Naive thymus-derived CD8-positive, alpha-beta T cell (primary cell): ENCODE measurements around the gene ALOX12. TPM values are rescaled to one million over a fixed set of nuclear protein-coding genes. Genes with fewer than 3 reads are reported as not detected.
"Not testable (repeated sequence)": the region's sequence is repeated elsewhere in the genome, so short reads cannot be mapped to it uniquely, and the experiment has no call there.

ENCODE experiments used
- ATAC-seq, 2 donors: fragments of 150-1000 bp; cut with Tn5 transposase in 1 of 2; sonication (Bioruptor Pico), chemical (Tn5 transposase) in 1 of 2; 1 replicate in 1 of 2; 2 replicates in 1 of 2; pipeline ENCODE4 v1.10.0; 2021; ENCODE audit warnings: mild to moderate bottlenecking in 2 of 2, moderate library complexity in 2 of 2
- POLR2A ChIA-PET: fragments of 350-600 bp; sonication (Branson Sonifier 250); formaldehyde crosslinking; loops from one replicate; lab custom pipeline; 2021; ENCODE audit warnings: antibody characterized with exemption; lab: Charles Lee
- DNase-seq, 10 donors: peaks; one replicate each; pipeline versions ENCODE4 v3.0.0 to v3.0.0-alpha.2; 2020 to 2022
- H3K27ac Mint-ChIP-seq, 10 donors: one replicate each; pipeline ENCODE4 v1.8.0; 2020 to 2022; ENCODE audit warnings: mild to moderate bottlenecking in 10 of 10, mixed read lengths in 10 of 10, moderate library complexity in 4 of 10, inconsistent platforms in 1 of 10
- H3K27me3 Mint-ChIP-seq, 5 donors: one replicate each; pipeline ENCODE4 v1.8.0; 2021 to 2022; ENCODE audit warnings: mixed read lengths in 5 of 5
- H3K36me3 Mint-ChIP-seq, 3 donors: one replicate each; pipeline ENCODE4 v1.8.0; 2020 to 2022; ENCODE audit warnings: mixed read lengths in 3 of 3, mild to moderate bottlenecking in 2 of 3, inconsistent platforms in 1 of 3
- H3K4me1 Mint-ChIP-seq, 4 donors: one replicate each; pipeline ENCODE4 v1.8.0; 2021 to 2022; ENCODE audit warnings: mixed read lengths in 4 of 4
- H3K4me3 Mint-ChIP-seq, 10 donors: one replicate each; pipeline ENCODE4 v1.8.0; 2020 to 2022; ENCODE audit warnings: mild to moderate bottlenecking in 10 of 10, mixed read lengths in 10 of 10, moderate library complexity in 6 of 10, inconsistent platforms in 1 of 10
- H3K9me3 Mint-ChIP-seq, 9 donors: one replicate each; pipeline ENCODE4 v1.8.0; 2020 to 2022; ENCODE audit warnings: mixed read lengths in 9 of 9, mild to moderate bottlenecking in 3 of 9, inconsistent platforms in 1 of 9, moderate library complexity in 1 of 9
- polyA plus RNA-seq, 3 donors: library from polyadenylated mRNA; unstranded; fragments of 300-500 nt; fragmentation: Illumina TruSeq; gene quantifications; one replicate each; pipeline ENCODE4 v1.2.3, GENCODE V29; 2021
- total RNA-seq, 8 experiments: library from RNA in 2 of 8; stranded (reverse) in 2 of 8; gene quantifications; one replicate each; pipeline ENCODE4 v1.2.3 and lab custom pipeline; 2021 to 2026

The ALOX12 gene
- total and polyA plus RNA-seq, 5 experiments from 2014 or later, result 0.09 to 0.31 (median 0.12) TPM; not detected in 2

- Mint-ChIP-seq H3K4me1 (peaks cover 0 to 4% (median 0%) of the 10 kb centered on the region in 4 donors), H3K9me3 (no peaks in the 10 kb centered on the region), H3K36me3 (no peaks in the 10 kb centered on the region), H3K4me3 (no peak overlapping the region), H3K27ac (peak overlapping the region in 1 of 10 donors; percentile 3), H3K27me3 (no peaks in the 10 kb centered on the region)
- ATAC-seq (no peak), DNase-seq (no peak)
- POLR2A ChIA-PET, result no interaction called here
Measured at GRCh38 chr17:6986676-6987075, 9.2 kb upstream of the ALOX12 start.

- Mint-ChIP-seq H3K27me3 (no peaks in the 10 kb centered on the region), H3K4me1 (peaks cover 0 to 9% (median under 1%) of the 10 kb centered on the region in 4 donors), H3K9me3 (no peaks in the 10 kb centered on the region), H3K36me3 (peaks cover 0 to 4% (median 0%) of the 10 kb centered on the region in 3 donors), H3K4me3 (no peak overlapping the region), H3K27ac (no peak overlapping the region)
- DNase-seq (no peak), ATAC-seq (no peak)
- POLR2A ChIA-PET, result no interaction called here
Measured at GRCh38 chr17:6989779-6990178, 6.1 kb upstream of the ALOX12 start.

DNA sequence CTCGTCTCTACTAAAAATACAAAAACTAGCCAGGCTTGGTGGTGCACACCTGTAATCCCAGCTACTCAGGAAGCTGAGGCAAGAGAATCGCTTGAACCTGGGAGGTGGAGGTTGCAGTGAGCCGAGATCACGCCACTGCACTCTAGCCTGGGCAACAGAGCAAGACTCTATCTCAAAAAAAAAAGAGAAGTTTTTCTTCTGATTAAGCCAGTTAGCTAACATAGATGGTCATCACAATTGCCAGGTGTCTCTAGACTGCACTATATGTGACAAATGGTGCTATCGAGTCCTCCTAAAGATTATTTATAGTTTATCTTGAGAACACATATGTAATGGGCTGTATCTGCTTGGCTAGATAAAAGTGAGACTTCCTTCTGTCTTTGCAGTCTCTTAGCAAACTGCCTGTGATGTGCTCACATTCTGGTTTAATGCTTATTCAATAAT, 2.2 kb upstream of the ALOX12 start:
- DNase-seq, H3K27me3 Mint-ChIP-seq, POLR2A ChIA-PET, ATAC-seq, H3K9me3 Mint-ChIP-seq, H3K4me3 Mint-ChIP-seq: not testable (repeated sequence)
- Mint-ChIP-seq H3K4me1 (peaks cover 0 to 11% (median 4%) of the 10 kb centered on the region in 4 donors), H3K36me3 (peaks cover 5 to 26% (median 5%) of the 10 kb centered on the region in 3 donors), H3K27ac (peak overlapping the region in 3 of 10 donors; percentile 13 to 56 (median 19))

DNA sequence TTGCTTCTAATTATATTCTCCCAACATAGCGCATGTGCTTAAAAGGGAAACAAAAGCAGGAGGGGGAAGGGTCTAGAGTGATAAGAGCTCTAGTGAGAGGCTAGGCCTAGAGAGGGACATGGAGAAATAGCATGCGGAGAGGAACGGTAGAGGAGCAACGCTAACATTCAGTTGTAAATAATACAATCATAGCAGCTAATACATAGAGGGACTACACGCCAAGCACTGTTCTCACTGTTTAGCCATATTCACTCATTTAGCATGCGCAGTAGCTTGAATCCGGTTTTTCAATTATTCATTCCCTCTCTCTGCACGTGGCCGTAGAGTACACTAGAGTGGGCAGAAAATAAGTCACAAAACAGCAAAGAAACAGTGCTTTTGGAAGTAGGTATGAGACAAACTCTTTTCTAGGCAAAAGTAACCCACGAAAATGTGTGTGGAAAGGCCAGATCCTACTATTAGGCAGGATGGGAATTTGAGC, 1.7 kb upstream of the ALOX12 start:
- Mint-ChIP-seq H3K27ac (peak overlapping the region in 2 of 10 donors; percentile 13 to 56), H3K4me1 (peaks cover 0 to 11% (median 4%) of the 10 kb centered on the region in 4 donors)
- POLR2A ChIA-PET, result interaction anchor here (0.6 kb wide), 1 partner anchor 138 kb away, joined by 4 read pairs; no protein-coding TSS in a partner anchor

DNA sequence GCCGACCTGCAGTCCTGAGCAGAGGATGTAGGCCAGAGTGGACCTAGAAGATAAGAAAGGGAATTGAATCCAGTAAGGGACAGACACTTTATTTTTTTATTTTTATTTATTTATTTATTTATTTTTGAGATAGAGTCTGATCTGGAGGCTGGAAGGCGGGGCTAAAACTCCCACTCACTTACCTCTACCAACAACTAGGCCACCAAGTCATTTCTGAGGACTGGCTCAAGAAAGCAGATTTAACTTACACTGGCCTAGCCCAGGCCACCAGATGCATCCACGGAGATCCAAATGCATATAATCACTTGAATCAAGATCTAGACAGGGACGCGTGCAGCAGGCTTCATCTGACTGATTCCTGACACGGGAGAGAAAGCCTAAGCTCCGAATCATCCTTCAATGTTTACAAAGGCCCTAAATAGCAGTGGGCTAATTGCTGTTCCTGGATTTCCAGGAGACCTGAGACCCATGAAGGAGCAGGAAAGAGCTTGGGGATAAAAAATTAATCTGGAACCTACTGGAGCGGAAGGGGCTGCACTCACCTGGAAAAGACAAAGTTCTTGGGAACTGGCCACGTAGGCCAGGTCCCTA, 1.1 kb upstream of the ALOX12 start:
- DNase-seq (no peak), ATAC-seq (no peak)
- no peaks in the 10 kb centered on the region for H3K27me3 Mint-ChIP-seq
- peaks cover 0 to 13% (median 6%) of the 10 kb centered on the region in 4 donors for H3K4me1 Mint-ChIP-seq
- H3K4me3 Mint-ChIP-seq, result no peak overlapping the region
- POLR2A ChIA-PET, result interaction anchor here (0.6 kb wide), 1 partner anchor 137 kb away, joined by 4 read pairs; no protein-coding TSS in a partner anchor
- peak overlapping the region in 5 of 10 donors; percentile 6 to 81 (median 43) for H3K27ac Mint-ChIP-seq
- H3K36me3 Mint-ChIP-seq, result peaks cover 5 to 36% (median 8%) of the 10 kb centered on the region in 3 donors
- no peaks in the 10 kb centered on the region for H3K9me3 Mint-ChIP-seq

More for the DNA sequence above, 1.7 kb upstream of the ALOX12 start:
- H3K9me3 Mint-ChIP-seq, result no peaks in the 10 kb centered on the region
- no peak for ATAC-seq
- H3K36me3 Mint-ChIP-seq, result peaks cover 5 to 30% (median 5%) of the 10 kb centered on the region in 3 donors
- DNase-seq, result no peak
- H3K4me3 Mint-ChIP-seq, result no peak overlapping the region
- no peaks in the 10 kb centered on the region for H3K27me3 Mint-ChIP-seq

DNA sequence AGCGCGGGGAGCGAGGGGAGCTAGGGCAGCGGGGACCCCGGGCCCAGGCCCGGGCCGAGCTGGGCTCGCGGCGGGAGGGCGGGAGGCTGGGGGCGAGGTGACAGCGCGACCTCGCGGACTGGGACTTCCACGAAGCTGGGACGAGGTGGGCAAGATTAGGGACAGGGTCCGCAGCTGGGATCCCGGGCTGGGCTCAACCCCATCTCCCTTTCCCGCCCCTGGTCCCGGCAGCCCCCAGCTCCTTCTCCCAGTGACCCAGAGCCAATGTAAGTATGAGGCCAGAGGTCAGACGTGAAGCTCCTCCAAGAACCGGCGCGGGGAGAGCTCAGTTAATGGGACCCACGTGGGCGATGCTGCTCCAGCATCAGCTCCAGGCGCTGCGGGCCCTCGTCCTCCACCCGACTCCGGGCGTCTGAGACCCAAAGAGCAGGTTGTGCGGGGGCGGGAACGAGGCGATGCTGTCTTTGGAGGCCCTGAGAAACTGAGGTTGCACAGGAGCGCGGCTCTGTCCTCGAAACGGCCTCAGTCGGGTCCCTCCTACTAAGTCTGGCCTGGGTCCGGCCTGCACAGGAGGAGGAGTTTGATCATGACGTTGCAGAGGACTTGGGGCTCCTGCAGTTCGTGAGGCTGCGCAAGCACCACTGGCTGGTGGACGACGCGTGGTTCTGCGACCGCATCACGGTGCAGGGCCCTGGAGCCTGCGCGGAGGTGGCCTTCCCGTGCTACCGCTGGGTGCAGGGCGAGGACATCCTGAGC, 585 bp downstream of the ALOX12 start:
- H3K27me3 Mint-ChIP-seq, result no peaks in the 10 kb centered on the region
- H3K9me3 Mint-ChIP-seq, result no peaks in the 10 kb centered on the region
- peaks cover 6 to 51% (median 11%) of the 10 kb centered on the region in 3 donors for H3K36me3 Mint-ChIP-seq
- DNase-seq (no peak), ATAC-seq (no peak)
- H3K27ac Mint-ChIP-seq, result peak overlapping the region in 1 of 10 donors; percentile 14
- peaks cover 0 to 17% (median 6%) of the 10 kb centered on the region in 4 donors for H3K4me1 Mint-ChIP-seq
- H3K4me3 Mint-ChIP-seq, result no peak overlapping the region
- POLR2A ChIA-PET, result interaction anchor here (0.6 kb wide), 1 partner anchor 692 kb away, joined by 3 read pairs; the partner anchor contains the start of gene WRAP53

DNA sequence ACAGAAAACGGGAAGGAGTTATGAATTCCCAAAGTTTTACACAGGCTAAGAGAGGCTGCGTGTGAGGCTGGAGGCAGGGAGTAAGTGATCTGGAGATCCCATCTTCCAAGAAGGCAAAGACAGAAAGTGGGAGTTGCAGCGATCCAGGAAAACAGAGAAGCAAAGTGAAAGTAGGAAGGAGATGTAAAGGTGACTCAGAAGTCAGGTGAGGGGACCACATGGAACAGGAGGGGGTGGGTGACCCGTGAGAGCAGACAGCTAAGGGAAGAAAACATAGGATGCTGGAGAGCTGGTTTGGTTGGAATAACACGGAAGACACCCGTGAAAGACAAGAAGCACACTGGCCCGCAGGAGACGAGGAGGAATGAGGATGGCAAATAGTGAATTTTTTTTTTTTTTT, 1.3 kb downstream of the ALOX12 start:
- H3K36me3 Mint-ChIP-seq, result peaks cover 8 to 58% (median 15%) of the 10 kb centered on the region in 3 donors
- no peaks in the 10 kb centered on the region for H3K27me3 Mint-ChIP-seq
- H3K4me1 Mint-ChIP-seq, result peaks cover 0 to 18% (median 8%) of the 10 kb centered on the region in 4 donors
- POLR2A ChIA-PET, result no interaction called here
- H3K4me3 Mint-ChIP-seq, result no peak overlapping the region
- H3K9me3 Mint-ChIP-seq, result no peaks in the 10 kb centered on the region
- DNase-seq, result no peak
- ATAC-seq, result no peak
- peak overlapping the region in 4 of 10 donors; percentile 14 to 56 (median 50) for H3K27ac Mint-ChIP-seq

GRCh38 chr17:6998855-6999508, 3.1 kb downstream of the ALOX12 start:
- ATAC-seq, result no peak
- H3K27ac Mint-ChIP-seq, result peak overlapping the region in 1 of 10 donors; percentile 65
- peaks cover 8 to 71% (median 20%) of the 10 kb centered on the region in 3 donors for H3K36me3 Mint-ChIP-seq
- DNase-seq, result no peak
- H3K4me1 Mint-ChIP-seq, result peaks cover 0 to 20% (median 8%) of the 10 kb centered on the region in 4 donors
- no peak overlapping the region for H3K4me3 Mint-ChIP-seq
- no peaks in the 10 kb centered on the region for H3K9me3 Mint-ChIP-seq
- no peaks in the 10 kb centered on the region for H3K27me3 Mint-ChIP-seq
- POLR2A ChIA-PET, result no interaction called here

- ATAC-seq (no peak), DNase-seq (peak in 4 of 10 donors; percentile 19 to 38 (median 28))
- peak overlapping the region in 4 of 10 donors; percentile 14 to 77 (median 69) for H3K27ac Mint-ChIP-seq
- H3K9me3 Mint-ChIP-seq, result no peaks in the 10 kb centered on the region
- peaks cover 8 to 76% (median 20%) of the 10 kb centered on the region in 3 donors for H3K36me3 Mint-ChIP-seq
- H3K27me3 Mint-ChIP-seq, result no peaks in the 10 kb centered on the region
- H3K4me3 Mint-ChIP-seq, result no peak overlapping the region
- POLR2A ChIA-PET, result interaction anchor here (1.2 kb wide), 1 partner anchor 20 kb away, joined by 3 read pairs; no protein-coding TSS in a partner anchor
- H3K4me1 Mint-ChIP-seq, result peaks cover 7 to 21% (median 15%) of the 10 kb centered on the region in 4 donors
Measured at GRCh38 chr17:7001318-7001961, 5.6 kb downstream of the ALOX12 start.

DNA sequence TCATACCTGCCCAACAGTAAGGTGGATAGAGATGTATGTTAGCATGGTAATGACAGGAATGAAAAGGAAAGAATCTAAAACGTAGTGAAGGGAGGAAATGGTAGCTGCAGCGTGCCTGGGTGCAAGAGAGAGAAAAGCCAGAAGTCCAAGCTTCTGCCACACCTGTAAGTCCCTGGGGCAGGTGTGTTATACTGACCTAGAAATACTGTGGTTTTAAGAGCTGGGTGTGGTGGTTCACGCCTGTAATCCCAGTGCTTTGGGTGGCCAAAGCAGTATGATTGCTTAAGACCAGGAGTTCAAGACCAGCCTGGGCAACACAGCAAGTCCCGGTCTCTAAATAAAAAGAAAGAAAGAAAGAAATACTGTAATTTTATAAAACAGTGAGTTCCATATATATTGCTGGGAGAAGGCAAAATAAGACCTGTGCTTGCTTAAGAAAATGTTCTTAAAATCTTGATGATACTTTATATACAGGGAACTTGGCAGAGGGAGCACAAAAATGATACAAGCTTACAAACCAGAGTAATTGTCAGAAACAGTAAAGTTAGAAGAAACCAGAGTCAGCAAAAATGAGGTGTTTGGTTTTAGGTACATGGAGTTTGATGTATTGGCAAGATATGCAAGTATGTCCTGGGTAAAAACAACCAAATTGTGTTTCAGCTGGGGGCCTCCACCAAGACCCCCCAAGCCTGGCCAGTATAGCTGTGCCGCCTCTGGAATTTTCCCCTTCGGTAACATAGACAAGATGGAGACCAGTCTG, 6.6 kb downstream of the ALOX12 start:
- Mint-ChIP-seq H3K4me3 (no peak overlapping the region), H3K36me3 (peaks cover 3 to 72% (median 17%) of the 10 kb centered on the region in 3 donors), H3K27ac (peak overlapping the region in 3 of 10 donors; percentile 22 to 85 (median 63)), H3K9me3 (no peaks in the 10 kb centered on the region), H3K27me3 (no peaks in the 10 kb centered on the region), H3K4me1 (peaks cover 11 to 26% (median 20%) of the 10 kb centered on the region in 4 donors)
- no peak for ATAC-seq
- no peak for DNase-seq
- POLR2A ChIA-PET, result interaction anchor here (0.6 to 1.2 kb wide), 3 partner anchors 19 to 92 kb away, joined by 3 to 7 read pairs (median 3); no protein-coding TSS in a partner anchor

DNA sequence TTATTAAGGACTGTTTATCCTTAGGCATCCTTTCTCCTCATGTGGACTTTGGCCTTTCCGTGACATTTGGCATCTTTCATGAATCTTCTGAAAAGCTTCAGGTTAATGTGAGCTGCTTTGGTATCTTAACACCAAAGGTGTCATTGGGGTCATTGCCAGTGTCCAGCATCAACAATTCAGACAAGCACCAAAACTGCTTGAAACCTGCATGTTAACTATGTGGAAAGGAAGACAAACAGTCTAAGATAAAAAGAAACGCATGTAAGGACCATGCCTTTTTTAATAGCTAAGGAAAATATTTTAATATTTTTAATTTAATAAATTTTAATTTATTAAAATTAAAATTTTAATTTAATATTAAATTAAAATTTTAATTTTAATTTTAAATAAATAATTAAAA, 7.9 kb downstream of the ALOX12 start:
- peaks cover 17 to 29% (median 21%) of the 10 kb centered on the region in 4 donors for H3K4me1 Mint-ChIP-seq

More for the DNA sequence above, 7.9 kb downstream of the ALOX12 start:
- H3K4me3 Mint-ChIP-seq, result no peak overlapping the region
- ATAC-seq (no peak), DNase-seq (no peak)
- no peak overlapping the region for H3K27ac Mint-ChIP-seq
- POLR2A ChIA-PET, result interaction anchor here (1.0 to 1.2 kb wide), 2 partner anchors 14 to 90 kb away, joined by 3 read pairs; no protein-coding TSS in a partner anchor
- H3K9me3 Mint-ChIP-seq, result no peaks in the 10 kb centered on the region
- H3K27me3 Mint-ChIP-seq, result no peaks in the 10 kb centered on the region
- H3K36me3 Mint-ChIP-seq, result peaks cover 3 to 68% (median 15%) of the 10 kb centered on the region in 3 donors
